ENCODE results near the gene RPL19.

GRCh38 chr17:39173080-39173479 is 27.0 kb upstream of the RPL19 start:
- no peak for TF ChIP-seq CTCF (IDR thresholded peaks at IDR 0.05; ENCODE audit: insufficient read depth, low read depth, low read length)
- no peak for TF ChIP-seq EZH2 (IDR thresholded peaks at IDR 0.05; ENCODE audit: insufficient read depth, low read length)
